ENCODE results near the gene TMEM108.

DNA sequence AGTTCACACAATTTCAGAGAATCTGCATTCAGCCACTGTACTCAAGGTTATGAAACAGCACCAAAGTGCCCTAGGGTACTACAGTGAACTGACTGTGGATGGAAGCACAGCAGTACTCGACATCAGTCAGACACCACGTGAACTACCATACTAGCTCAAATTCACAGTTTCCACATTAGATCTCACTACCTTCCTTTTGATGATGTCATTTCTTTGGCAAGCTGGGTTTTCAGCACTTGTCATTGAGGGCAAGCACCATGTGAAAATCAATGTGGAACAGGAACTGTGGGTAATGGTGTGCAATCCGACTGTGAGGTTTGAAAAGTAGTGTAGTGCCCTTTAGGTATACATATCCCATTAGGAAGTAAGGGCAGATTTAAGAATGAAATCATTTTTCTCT, 251.1 kb downstream of the TMEM108 start:
- TF ChIP-seq, protein P1, sequence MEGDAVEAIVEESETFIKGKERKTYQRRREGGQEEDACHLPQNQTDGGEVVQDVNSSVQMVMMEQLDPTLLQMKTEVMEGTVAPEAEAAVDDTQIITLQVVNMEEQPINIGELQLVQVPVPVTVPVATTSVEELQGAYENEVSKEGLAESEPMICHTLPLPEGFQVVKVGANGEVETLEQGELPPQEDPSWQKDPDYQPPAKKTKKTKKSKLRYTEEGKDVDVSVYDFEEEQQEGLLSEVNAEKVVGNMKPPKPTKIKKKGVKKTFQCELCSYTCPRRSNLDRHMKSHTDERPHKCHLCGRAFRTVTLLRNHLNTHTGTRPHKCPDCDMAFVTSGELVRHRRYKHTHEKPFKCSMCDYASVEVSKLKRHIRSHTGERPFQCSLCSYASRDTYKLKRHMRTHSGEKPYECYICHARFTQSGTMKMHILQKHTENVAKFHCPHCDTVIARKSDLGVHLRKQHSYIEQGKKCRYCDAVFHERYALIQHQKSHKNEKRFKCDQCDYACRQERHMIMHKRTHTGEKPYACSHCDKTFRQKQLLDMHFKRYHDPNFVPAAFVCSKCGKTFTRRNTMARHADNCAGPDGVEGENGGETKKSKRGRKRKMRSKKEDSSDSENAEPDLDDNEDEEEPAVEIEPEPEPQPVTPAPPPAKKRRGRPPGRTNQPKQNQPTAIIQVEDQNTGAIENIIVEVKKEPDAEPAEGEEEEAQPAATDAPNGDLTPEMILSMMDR (conservative IDR thresholded peaks at IDR 0.05; ENCODE audit: low read length), result no peak
- TF ChIP-seq EZH2phosphoT487 (IDR thresholded peaks at IDR 0.05; ENCODE audit: borderline replicate concordance, low read depth, low read length), result no peak
